ENCODE data around the gene PGGT1B. TPM values are rescaled to one million over a fixed set of nuclear protein-coding genes. Genes with fewer than 3 reads are reported as not detected.

The PGGT1B gene
- total RNA-seq, 1 donor from 2014 or later: 14.1 TPM

DNA sequence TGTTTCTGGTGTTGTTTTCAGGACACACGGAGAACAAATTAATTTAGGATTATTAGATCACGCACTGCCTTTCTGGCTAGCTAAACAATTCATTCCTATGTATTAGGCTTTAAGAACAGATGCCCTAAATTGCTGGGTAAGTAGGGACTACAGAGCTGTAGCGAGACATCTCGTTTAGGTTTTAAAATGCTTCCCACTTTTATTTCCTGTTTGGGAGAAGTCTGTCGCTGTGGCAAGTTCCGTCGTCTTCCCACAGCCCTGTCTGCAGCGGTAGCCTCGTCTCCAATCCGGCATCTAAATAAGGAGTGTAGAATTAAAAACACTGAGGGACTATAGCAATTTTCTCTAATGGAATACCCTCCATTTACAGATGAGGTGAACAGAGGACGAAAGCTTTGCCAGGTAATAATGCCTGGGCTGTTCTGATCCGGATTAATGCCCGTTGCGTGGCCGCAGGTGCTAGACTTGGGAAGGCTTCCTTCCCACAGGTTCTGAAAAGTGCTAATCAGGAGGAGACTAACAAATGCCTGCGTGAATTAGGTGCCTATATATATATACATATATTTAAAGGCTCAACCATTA is 91.7 kb downstream of the PGGT1B start:
- peaks cover 13 to 20% (median 17%) of the 10 kb centered on the region in 3 donors for H3K4me1 ChIP-seq (ENCODE audit: control insufficient read depth in 3 of 3, insufficient read depth in 3 of 3, low read length in 3 of 3)
- peak overlapping the region; percentile 50 to 85 (median 77) for H3K4me3 ChIP-seq (ENCODE audit: low read length in 3 of 3)
- peaks cover 9 to 30% (median 15%) of the 10 kb centered on the region in 3 donors for H3K27me3 ChIP-seq (ENCODE audit: control insufficient read depth in 3 of 3, insufficient read depth in 3 of 3, low read length in 3 of 3)
- H3K36me3 ChIP-seq (ENCODE audit: control insufficient read depth in 3 of 3, insufficient read depth in 3 of 3, low read length in 3 of 3): no peaks in the 10 kb centered on the region
- H3K9me3 ChIP-seq (ENCODE audit: control insufficient read depth in 3 of 3, low read length in 3 of 3): no peaks in the 10 kb centered on the region
- H3K9ac ChIP-seq (ENCODE audit: low read depth in 1 of 3, low read length in 3 of 3): peak overlapping the region in 1 of 3 donors; percentile 54
- H3K27ac ChIP-seq (ENCODE audit: low read depth, low read length): no peak overlapping the region

DNA sequence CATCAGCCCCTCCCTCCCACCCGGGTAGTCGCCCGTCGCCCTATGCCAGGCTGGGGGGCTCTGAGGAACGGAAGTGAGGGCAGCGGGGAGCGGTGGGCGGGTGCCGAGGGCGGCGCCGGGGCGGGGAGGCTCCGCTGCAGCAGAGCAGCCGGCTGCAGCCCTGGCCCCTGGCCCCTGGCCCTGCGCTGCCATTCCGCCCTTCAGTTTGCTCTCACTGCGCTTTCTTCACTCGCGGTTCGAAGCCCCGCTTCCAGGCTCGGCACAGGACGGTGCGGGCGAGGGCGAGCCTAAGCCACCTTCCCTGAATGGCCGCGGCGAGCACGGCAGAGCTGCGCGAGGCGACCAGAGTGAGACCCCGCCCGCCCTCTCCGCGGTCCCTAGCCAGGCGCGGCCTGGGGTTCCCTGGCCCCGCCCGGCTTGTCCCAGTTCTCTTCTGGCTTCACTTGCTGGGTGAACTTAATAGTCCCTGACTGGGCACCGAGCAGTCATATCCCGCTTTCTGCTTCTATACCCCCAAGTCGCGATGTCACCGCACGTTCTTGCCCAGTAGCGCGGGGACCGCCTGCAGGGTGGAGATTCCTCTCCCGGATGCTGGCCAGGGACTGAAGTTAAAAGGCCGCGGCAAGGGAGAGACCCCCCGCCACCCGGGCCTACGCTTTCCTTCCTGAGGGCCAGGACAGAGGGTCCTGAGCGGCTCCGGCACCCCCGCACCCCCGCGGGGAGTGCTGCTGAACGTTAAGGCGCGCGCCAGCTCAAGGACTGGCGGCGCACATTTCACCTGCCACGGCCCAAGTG is 92.3 kb downstream of the PGGT1B start:
- peak overlapping the region; percentile 50 to 85 (median 77) for H3K4me3 ChIP-seq (ENCODE audit: low read length in 3 of 3)
- H3K9ac ChIP-seq (ENCODE audit: low read depth in 1 of 3, low read length in 3 of 3): peak overlapping the region in 2 of 3 donors; percentile 54 to 64
- H3K9me3 ChIP-seq (ENCODE audit: control insufficient read depth in 3 of 3, low read length in 3 of 3): no peaks in the 10 kb centered on the region
- H3K4me1 ChIP-seq (ENCODE audit: control insufficient read depth in 3 of 3, insufficient read depth in 3 of 3, low read length in 3 of 3): peaks cover 13 to 20% (median 17%) of the 10 kb centered on the region in 3 donors
- no peak overlapping the region for H3K27ac ChIP-seq (ENCODE audit: low read depth, low read length)
- H3K36me3 ChIP-seq (ENCODE audit: control insufficient read depth in 3 of 3, insufficient read depth in 3 of 3, low read length in 3 of 3): no peaks in the 10 kb centered on the region
- peaks cover 15 to 37% (median 21%) of the 10 kb centered on the region in 3 donors for H3K27me3 ChIP-seq (ENCODE audit: control insufficient read depth in 3 of 3, insufficient read depth in 3 of 3, low read length in 3 of 3)

DNA sequence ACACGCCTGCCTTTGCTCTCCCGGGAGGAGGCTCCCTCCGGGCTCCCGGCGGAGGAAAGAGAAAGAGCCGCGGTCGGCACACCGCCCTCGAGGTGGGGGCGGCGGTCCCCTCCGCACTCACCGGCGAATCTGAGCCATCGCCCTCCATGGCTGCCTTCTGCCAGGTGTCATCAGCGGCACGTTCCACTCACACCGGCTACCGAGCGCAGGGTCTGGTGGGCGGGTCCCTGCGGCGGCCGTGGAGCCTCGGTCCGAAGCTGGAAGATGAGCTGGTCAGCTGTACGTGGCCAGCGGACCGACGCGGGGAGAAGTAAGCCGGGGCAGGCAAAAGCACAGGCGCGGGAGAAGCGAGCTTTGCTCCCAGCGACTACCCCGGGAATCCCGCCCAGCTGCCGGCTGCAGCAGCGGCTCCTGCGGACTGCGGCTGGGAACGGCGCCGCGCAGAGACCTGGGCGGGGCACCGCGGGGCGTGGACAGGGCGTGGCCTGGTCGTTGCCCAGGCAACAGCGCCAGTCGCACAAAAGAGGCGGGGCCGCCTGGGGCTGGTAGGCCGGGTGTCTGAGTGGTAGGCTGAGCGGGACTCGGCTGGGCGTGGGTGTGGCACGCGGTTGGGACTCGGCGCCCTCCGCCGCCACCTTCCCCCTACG is 93.1 kb downstream of the PGGT1B start, which contains the start of gene TRIM36:
Gene TRIM36, minus strand, starts transcription at position 422 of the 647 bp plus-strand sequence. Its CDS starts 274 bp downstream, at position 148.
- H3K27me3 ChIP-seq (ENCODE audit: control insufficient read depth in 3 of 3, insufficient read depth in 3 of 3, low read length in 3 of 3): peaks cover 15 to 43% (median 25%) of the 10 kb centered on the region in 3 donors
- peak within 1 kb of the TSS; percentile 73 to 85 (median 77) for H3K4me3 ChIP-seq (ENCODE audit: low read length in 3 of 3)
- H3K36me3 ChIP-seq (ENCODE audit: control insufficient read depth in 3 of 3, insufficient read depth in 3 of 3, low read length in 3 of 3): no peaks in the 10 kb centered on the region
- H3K27ac ChIP-seq (ENCODE audit: low read depth, low read length): no peak within 1 kb of the TSS
- peaks cover 13 to 20% (median 17%) of the 10 kb centered on the region in 3 donors for H3K4me1 ChIP-seq (ENCODE audit: control insufficient read depth in 3 of 3, insufficient read depth in 3 of 3, low read length in 3 of 3)
- no peaks in the 10 kb centered on the region for H3K9me3 ChIP-seq (ENCODE audit: control insufficient read depth in 3 of 3, low read length in 3 of 3)
- H3K9ac ChIP-seq (ENCODE audit: low read depth in 1 of 3, low read length in 3 of 3): peak within 1 kb of the TSS; percentile 20 to 73 (median 64)

DNA sequence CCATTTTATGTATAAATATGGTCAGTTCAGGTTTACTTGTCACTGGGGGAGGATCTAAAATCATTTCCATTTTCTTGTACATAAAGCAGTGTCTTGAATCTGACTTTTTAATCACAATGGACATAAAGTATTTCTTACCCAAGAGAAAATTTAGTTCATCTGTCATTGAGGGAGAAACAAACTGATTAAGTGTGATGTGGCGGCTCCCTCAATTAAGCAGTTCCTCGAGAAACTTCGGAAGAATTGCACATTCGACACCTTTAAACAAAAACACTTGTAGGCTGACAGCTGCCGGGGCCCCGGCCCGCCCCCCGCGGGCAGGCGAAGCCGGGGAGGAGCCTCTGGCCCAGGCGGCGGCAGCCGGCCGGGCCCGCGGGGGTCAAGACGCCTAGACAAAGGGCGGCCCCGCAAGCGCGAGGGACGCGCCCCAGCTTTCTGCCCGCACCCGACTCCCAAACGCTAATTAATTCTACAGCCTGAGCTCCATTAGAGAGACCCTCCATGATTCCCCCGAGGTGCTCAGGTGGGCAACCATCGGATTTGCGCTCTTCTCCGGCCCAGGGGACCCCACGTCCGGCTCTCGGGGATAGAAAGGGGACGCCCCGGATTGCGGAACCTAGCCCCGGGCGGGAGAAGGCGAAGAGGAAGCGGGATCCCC is 93.7 kb downstream of the PGGT1B start:
- H3K4me3 ChIP-seq (ENCODE audit: low read length in 3 of 3): peak overlapping the region; percentile 73 to 85 (median 77)
- H3K4me1 ChIP-seq (ENCODE audit: control insufficient read depth in 3 of 3, insufficient read depth in 3 of 3, low read length in 3 of 3): peaks cover 13 to 20% (median 17%) of the 10 kb centered on the region in 3 donors
- H3K36me3 ChIP-seq (ENCODE audit: control insufficient read depth in 3 of 3, insufficient read depth in 3 of 3, low read length in 3 of 3): no peaks in the 10 kb centered on the region
- no peaks in the 10 kb centered on the region for H3K9me3 ChIP-seq (ENCODE audit: control insufficient read depth in 3 of 3, low read length in 3 of 3)
- H3K27me3 ChIP-seq (ENCODE audit: control insufficient read depth in 3 of 3, insufficient read depth in 3 of 3, low read length in 3 of 3): peaks cover 15 to 45% (median 25%) of the 10 kb centered on the region in 3 donors
- H3K27ac ChIP-seq (ENCODE audit: low read depth, low read length): no peak overlapping the region
- H3K9ac ChIP-seq (ENCODE audit: low read depth in 1 of 3, low read length in 3 of 3): peak overlapping the region; percentile 20 to 73 (median 64)

DNA sequence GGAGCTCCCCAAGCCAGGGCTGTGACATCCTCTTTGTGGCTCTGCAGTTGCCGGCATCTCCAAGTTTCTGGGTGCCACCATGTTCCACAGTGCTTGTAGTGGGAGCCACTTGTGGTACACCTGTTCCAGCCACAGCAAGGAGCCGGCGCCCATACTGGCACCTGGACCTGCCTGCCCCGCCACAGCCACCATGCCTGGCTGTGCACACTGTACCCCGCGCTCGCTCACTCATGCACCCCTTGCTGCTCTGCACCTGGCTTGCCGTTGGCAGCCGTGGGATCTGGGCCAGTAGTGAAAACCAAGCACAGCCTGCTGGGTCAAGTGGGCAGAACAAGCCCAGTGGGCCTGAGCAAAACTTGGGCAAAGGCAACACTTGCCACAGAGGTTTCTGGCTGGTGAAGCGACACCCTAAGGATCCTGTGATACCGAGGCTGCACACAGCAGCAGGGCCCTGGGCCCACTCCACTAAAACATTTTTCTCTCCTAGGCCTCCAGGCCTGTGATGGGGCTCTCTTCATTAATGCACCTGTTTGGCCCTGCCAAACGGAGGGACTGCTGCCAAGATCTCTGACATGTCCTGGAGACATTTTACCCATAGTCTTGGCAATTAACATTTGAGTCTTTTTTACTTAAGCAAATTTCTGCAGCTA is 95.8 kb downstream of the PGGT1B start:
- H3K27ac ChIP-seq (ENCODE audit: low read depth, low read length): no peak overlapping the region
- H3K4me1 ChIP-seq (ENCODE audit: control insufficient read depth in 3 of 3, insufficient read depth in 3 of 3, low read length in 3 of 3): peaks cover 13 to 20% (median 17%) of the 10 kb centered on the region in 3 donors
- peaks cover 15 to 45% (median 25%) of the 10 kb centered on the region in 3 donors for H3K27me3 ChIP-seq (ENCODE audit: control insufficient read depth in 3 of 3, insufficient read depth in 3 of 3, low read length in 3 of 3)
- no peak overlapping the region for H3K4me3 ChIP-seq (ENCODE audit: low read length in 3 of 3)
- no peaks in the 10 kb centered on the region for H3K36me3 ChIP-seq (ENCODE audit: control insufficient read depth in 3 of 3, insufficient read depth in 3 of 3, low read length in 3 of 3)
- H3K9me3 ChIP-seq (ENCODE audit: control insufficient read depth in 3 of 3, low read length in 3 of 3): no peaks in the 10 kb centered on the region
- H3K9ac ChIP-seq (ENCODE audit: low read depth in 1 of 3, low read length in 3 of 3): no peak overlapping the region

DNA sequence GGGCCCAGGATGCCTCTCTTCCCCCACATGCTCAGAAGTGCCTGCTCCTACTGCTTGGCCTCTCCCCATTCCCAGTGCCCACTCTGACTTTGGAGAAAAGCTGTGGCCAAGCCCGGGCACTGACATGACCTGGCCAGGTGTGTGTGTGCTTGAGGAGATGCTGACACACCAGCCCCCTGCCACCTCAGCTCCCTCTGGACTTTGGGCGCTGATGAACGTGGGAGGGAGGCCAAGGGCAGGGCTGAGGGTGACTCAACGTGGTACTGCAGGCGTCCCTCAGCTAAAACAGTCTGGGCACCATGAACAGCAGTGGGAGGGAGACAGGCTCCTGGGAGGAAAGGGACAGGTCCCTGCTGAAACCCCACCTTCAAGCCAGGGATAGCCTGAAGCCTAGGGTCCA is 96.9 kb downstream of the PGGT1B start:
- no peak overlapping the region for H3K27ac ChIP-seq (ENCODE audit: low read depth, low read length)
- no peaks in the 10 kb centered on the region for H3K9me3 ChIP-seq (ENCODE audit: control insufficient read depth in 3 of 3, low read length in 3 of 3)
- H3K9ac ChIP-seq (ENCODE audit: low read depth in 1 of 3, low read length in 3 of 3): no peak overlapping the region
- H3K4me1 ChIP-seq (ENCODE audit: control insufficient read depth in 3 of 3, insufficient read depth in 3 of 3, low read length in 3 of 3): peaks cover 11 to 19% (median 16%) of the 10 kb centered on the region in 3 donors
- no peak overlapping the region for H3K4me3 ChIP-seq (ENCODE audit: low read length in 3 of 3)
- peaks cover 15 to 45% (median 28%) of the 10 kb centered on the region in 3 donors for H3K27me3 ChIP-seq (ENCODE audit: control insufficient read depth in 3 of 3, insufficient read depth in 3 of 3, low read length in 3 of 3)
- H3K36me3 ChIP-seq (ENCODE audit: control insufficient read depth in 3 of 3, insufficient read depth in 3 of 3, low read length in 3 of 3): no peaks in the 10 kb centered on the region

DNA sequence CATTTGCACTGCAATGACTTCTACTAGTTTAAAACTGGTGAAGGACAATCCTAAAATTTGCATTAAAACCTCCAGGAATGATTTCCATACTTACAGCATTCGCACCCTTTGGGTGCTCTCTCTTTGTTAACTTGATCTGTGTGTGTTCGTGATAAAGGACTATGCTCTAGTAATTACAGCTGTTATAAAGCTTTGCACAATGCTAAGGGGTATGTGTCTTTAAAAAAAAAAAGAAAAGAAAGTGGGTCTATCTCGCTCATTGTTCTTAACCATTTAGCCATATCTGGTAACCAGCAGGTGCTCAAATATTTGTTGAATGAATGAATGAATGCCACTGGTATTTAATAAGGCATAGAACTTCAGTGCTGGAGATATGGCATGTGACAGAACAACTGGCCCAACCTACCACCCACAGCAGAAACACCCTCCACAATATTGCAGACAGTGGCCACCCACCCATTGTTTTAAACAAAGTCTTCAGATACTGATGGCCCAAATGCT is 101.7 kb downstream of the PGGT1B start:
- no peak overlapping the region for H3K27ac ChIP-seq (ENCODE audit: low read depth, low read length)
- no peak overlapping the region for H3K4me3 ChIP-seq (ENCODE audit: low read length in 3 of 3)
- no peak overlapping the region for H3K9ac ChIP-seq (ENCODE audit: low read depth in 1 of 3, low read length in 3 of 3)
- H3K9me3 ChIP-seq (ENCODE audit: control insufficient read depth in 3 of 3, low read length in 3 of 3): no peaks in the 10 kb centered on the region
- H3K4me1 ChIP-seq (ENCODE audit: control insufficient read depth in 3 of 3, insufficient read depth in 3 of 3, low read length in 3 of 3): no peaks in the 10 kb centered on the region
- no peaks in the 10 kb centered on the region for H3K36me3 ChIP-seq (ENCODE audit: control insufficient read depth in 3 of 3, insufficient read depth in 3 of 3, low read length in 3 of 3)
- peaks cover 8 to 15% (median 13%) of the 10 kb centered on the region in 3 donors for H3K27me3 ChIP-seq (ENCODE audit: control insufficient read depth in 3 of 3, insufficient read depth in 3 of 3, low read length in 3 of 3)

Measured in skeletal muscle tissue (tissue), 4 donors.